Upper lobe of left lung (tissue), 4 donors: ENCODE measurements around the gene RNF44.

Experiments used
- CTCF ChIP-seq, 6 experiments: fragments of 450-650 bp in 4 of 6; fragments of 200-600 bp in 2 of 6; sonication (generic) in 2 of 6; IDR thresholded peaks; one replicate each; pipeline ENCODE4 v1.5.1; 2016 to 2019; ENCODE audit warnings: antibody characterized with exemption in 6 of 6
- POLR2AphosphoS5 ChIP-seq, 2 donors: sonication (generic); formaldehyde crosslinking; IDR thresholded peaks; one replicate each; pipeline ENCODE4 v1.5.1; 2017; ENCODE audit warnings: antibody characterized with exemption in 2 of 2

DNA sequence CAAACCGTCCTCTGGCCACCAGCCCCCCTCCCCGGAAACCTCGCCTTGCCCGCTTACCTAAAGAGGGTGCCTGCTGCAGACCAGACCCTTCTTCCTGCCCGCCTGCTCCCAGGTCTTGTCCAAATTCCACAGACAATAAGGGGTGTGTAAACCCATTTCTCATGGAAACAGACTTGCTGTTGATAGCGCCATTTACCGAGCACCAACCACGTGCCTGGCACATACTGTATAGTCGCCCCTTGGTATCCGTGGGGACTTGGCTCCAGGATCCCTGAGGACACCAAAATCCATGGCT, 37.0 kb upstream of the RNF44 start:
- peak in 1 of 6 experiments; percentile 19 for TF ChIP-seq CTCF (IDR thresholded peaks at IDR 0.05)
- no peak for TF ChIP-seq POLR2AphosphoS5 (IDR thresholded peaks at IDR 0.05)
